Testis (tissue), 2 donors: Measurements from ENCODE around the gene TNFAIP6.

Experiments used
- POLR2A ChIP-seq: fragments of 450-650 bp; IDR thresholded peaks from one replicate; pipeline ENCODE4 v1.6.1; 2017; ENCODE audit warnings: antibody characterized with exemption, mild to moderate bottlenecking, moderate library complexity
- TF ChIP-seq, protein P1 (sequence below), 3 experiments: fragments of 450-650 bp in 2 of 3; fragments of 200-600 bp in 1 of 3; sonication (generic) in 1 of 3; IDR thresholded peaks; one replicate each; pipeline ENCODE4 v1.5.1; 2016 to 2019; ENCODE audit warnings: antibody characterized with exemption in 3 of 3, mild to moderate bottlenecking in 2 of 3, moderate library complexity in 1 of 3

DNA sequence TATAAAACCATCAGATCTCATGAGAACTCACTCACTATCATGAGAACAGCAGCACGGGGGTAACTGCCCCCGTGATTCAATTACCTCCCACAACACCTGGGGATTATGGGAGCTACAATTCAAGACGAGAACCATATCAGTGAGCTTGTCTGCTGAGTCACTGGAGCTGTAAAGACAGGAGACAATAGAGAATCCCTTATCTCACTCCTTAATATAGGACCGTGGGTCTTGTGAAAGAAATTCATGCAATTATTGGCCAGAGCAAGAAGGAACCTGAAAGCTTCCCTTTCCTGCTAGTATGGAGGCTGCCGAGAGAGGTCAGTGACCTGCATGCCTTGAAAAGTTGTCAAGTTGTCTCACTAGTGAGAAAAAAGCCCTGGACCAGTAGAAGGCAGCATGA lies 9.5 kb upstream of the TNFAIP6 start:
- TF ChIP-seq, protein P1, sequence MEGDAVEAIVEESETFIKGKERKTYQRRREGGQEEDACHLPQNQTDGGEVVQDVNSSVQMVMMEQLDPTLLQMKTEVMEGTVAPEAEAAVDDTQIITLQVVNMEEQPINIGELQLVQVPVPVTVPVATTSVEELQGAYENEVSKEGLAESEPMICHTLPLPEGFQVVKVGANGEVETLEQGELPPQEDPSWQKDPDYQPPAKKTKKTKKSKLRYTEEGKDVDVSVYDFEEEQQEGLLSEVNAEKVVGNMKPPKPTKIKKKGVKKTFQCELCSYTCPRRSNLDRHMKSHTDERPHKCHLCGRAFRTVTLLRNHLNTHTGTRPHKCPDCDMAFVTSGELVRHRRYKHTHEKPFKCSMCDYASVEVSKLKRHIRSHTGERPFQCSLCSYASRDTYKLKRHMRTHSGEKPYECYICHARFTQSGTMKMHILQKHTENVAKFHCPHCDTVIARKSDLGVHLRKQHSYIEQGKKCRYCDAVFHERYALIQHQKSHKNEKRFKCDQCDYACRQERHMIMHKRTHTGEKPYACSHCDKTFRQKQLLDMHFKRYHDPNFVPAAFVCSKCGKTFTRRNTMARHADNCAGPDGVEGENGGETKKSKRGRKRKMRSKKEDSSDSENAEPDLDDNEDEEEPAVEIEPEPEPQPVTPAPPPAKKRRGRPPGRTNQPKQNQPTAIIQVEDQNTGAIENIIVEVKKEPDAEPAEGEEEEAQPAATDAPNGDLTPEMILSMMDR (IDR thresholded peaks at IDR 0.05), result no peak
- no peak for TF ChIP-seq POLR2A
